A549 (cell line): ENCODE data around the gene BRAF. TPM values are rescaled to one million over a fixed set of nuclear protein-coding genes. Genes with fewer than 3 reads are reported as not detected.
"Not testable (repeated sequence)": the region's sequence is repeated elsewhere in the genome, so short reads cannot be mapped to it uniquely, and the experiment has no call there.

Source experiments
- ATAC-seq, 2 experiments: fragments of 200-7000 bp in 1 of 2; fragments of >200 bp in 1 of 2; cut with Nextera tagmentation in 1 of 2; cut with Tn5 transposase in 1 of 2; 3 replicates each; pipeline versions ENCODE4 v1.8.0 to v1.9.1; 2018 to 2020; ENCODE audit warnings: mild to moderate bottlenecking in 1 of 2, moderate library complexity in 1 of 2
- CTCF ChIA-PET: fragments of 300-600 bp; sonication (Branson Sonifier 250); formaldehyde crosslinking; extraction: SDS; loops from one replicate; lab custom pipeline; 2021; ENCODE audit warnings: antibody characterized with exemption, inconsistent platforms; lab: Yijun Ruan, JAX
- POLR2A ChIA-PET: fragments of 350-600 bp; formaldehyde crosslinking; extraction: SDS; loops from one replicate; lab custom pipeline; 2021; ENCODE audit warnings: antibody characterized with exemption, inconsistent platforms; lab: Yijun Ruan, JAX
- DNase-seq, 2 experiments: peaks; one replicate each; pipeline versions ENCODE4 v3.0.0 to v3.0.0-alpha.2; 2011 to 2016; ENCODE audit warnings: low read depth in 1 of 2, low spot score in 1 of 2
- FAIRE-seq: peaks from 2 replicates; lab custom pipeline; 2011; peaks lifted over from hg19 to GRCh38; lab: Jason Lieb, UNC
- H3K27ac ChIP-seq, 2 experiments: fragments of >200 bp; sonication (Bioruptor Twin); formaldehyde crosslinking; 3 replicates each; pipeline ENCODE4 v1.5.1; 2016 to 2017
- H3K4me1 ChIP-seq: fragments of >200 bp; sonication (Bioruptor Twin); formaldehyde crosslinking; 3 replicates; pipeline ENCODE4 v1.6.1; 2016
- H3K4me2 ChIP-seq: fragments of >200 bp; sonication (Bioruptor Twin); formaldehyde crosslinking; 3 replicates; pipeline ENCODE4 v1.6.1; 2016
- H3K4me3 ChIP-seq: fragments of >200 bp; sonication (Bioruptor Twin); formaldehyde crosslinking; 3 replicates; pipeline ENCODE4 v1.5.1; 2016
- H3K9me3 ChIP-seq: fragments of >200 bp; sonication (Bioruptor Twin); formaldehyde crosslinking; 3 replicates; pipeline ENCODE4 v1.6.1; 2016
- BCL3 ChIP-seq: fragments of >200 bp; sonication (Bioruptor Twin); formaldehyde crosslinking; IDR thresholded peaks from 3 replicates; pipeline ENCODE4 v1.6.1; 2016
- CEBPB ChIP-seq, 2 experiments: fragments of >200 bp in 1 of 2; sonication (Bioruptor Twin) in 1 of 2; formaldehyde crosslinking in 1 of 2; IDR thresholded peaks; 2 replicates each; pipeline ENCODE4 v1.6.1; 2012 to 2016
- CHD4 ChIP-seq: fragments of 200-600 bp; sonication (generic); IDR thresholded peaks from 2 replicates; pipeline ENCODE4 v1.6.1; 2016; ENCODE audit warnings: antibody characterized with exemption, mild to moderate bottlenecking, borderline replicate concordance
- ELK1 ChIP-seq: fragments of 150-350 bp; IDR thresholded peaks from 2 replicates; pipeline ENCODE4 v1.6.1; 2014; ENCODE audit warnings: low read depth, mild to moderate bottlenecking, low read length
- EP300 ChIP-seq, 2 experiments: fragments of >200 bp; sonication (Bioruptor Twin); formaldehyde crosslinking; IDR thresholded peaks; 2 replicates in 1 of 2; 3 replicates in 1 of 2; pipeline ENCODE4 v1.6.1; 2016 to 2017
- FOSB ChIP-seq: fragments of 250-450 bp; sonication (Bioruptor Pico); IDR thresholded peaks from 2 replicates; pipeline ENCODE4 v1.5.0; 2020; ENCODE audit warnings: mild to moderate bottlenecking, moderate library complexity
- GATA3 ChIP-seq: IDR thresholded peaks from 2 replicates; pipeline ENCODE4 v1.6.1; 2012; ENCODE audit warnings: borderline replicate concordance
- HDAC2 ChIP-seq: fragments of 200-600 bp; sonication (generic); IDR thresholded peaks from 2 replicates; pipeline ENCODE4 v1.6.1; 2016
- HOXA7 ChIP-seq: fragments of 250-450 bp; sonication (Bioruptor Pico); IDR thresholded peaks from 2 replicates; pipeline ENCODE4 v1.5.0; 2020; ENCODE audit warnings: mild to moderate bottlenecking, moderate library complexity
- HOXB13 ChIP-seq: fragments of 250-450 bp; sonication (Bioruptor Pico); IDR thresholded peaks from 2 replicates; pipeline ENCODE4 v1.5.0; 2020; ENCODE audit warnings: low read depth, mild to moderate bottlenecking, moderate library complexity
- JUN ChIP-seq, 2 experiments: fragments of >200 bp; sonication (Bioruptor Twin); formaldehyde crosslinking; IDR thresholded peaks; 2 replicates in 1 of 2; 3 replicates in 1 of 2; pipeline ENCODE4 v1.6.1; 2016 to 2017
- JUNB ChIP-seq: fragments of >200 bp; sonication (Bioruptor Twin); formaldehyde crosslinking; IDR thresholded peaks from 2 replicates; pipeline ENCODE4 v1.6.1; 2016
- MAX ChIP-seq: IDR thresholded peaks from 2 replicates; pipeline ENCODE4 v1.6.1; 2012
- MYC ChIP-seq: IDR thresholded peaks from 2 replicates; pipeline ENCODE4 v1.6.1; 2012; ENCODE audit warnings: mild to moderate bottlenecking, inconsistent platforms, low read length, improper control_type of control experiment, borderline replicate concordance
- NFE2L2 ChIP-seq: fragments of 150-350 bp; conservative IDR thresholded peaks from 2 replicates; pipeline ENCODE4 v1.6.1; 2014; ENCODE audit warnings: low read length
- REST ChIP-seq: fragments of 200-600 bp; sonication (generic); IDR thresholded peaks from 2 replicates; pipeline ENCODE4 v1.6.1; 2016; ENCODE audit warnings: antibody characterized with exemption, mild to moderate bottlenecking, moderate library complexity
- RFX5 ChIP-seq: fragments of 450-650 bp; IDR thresholded peaks from 2 replicates; pipeline ENCODE4 v1.7.1; 2014; ENCODE audit warnings: antibody characterized with exemption, mild to moderate bottlenecking, moderate library complexity
- RNF2 ChIP-seq: fragments of 200-600 bp; sonication (generic); IDR thresholded peaks from 2 replicates; pipeline ENCODE4 v1.6.1; 2016; ENCODE audit warnings: low read depth, mild to moderate bottlenecking, antibody characterized with exemption, moderate library complexity, borderline replicate concordance
- TFCP2L1 ChIP-seq: fragments of 250-450 bp; sonication (Bioruptor Pico); IDR thresholded peaks from 2 replicates; pipeline ENCODE4 v1.5.0; 2021; ENCODE audit warnings: mild to moderate bottlenecking
- ZC3H11A ChIP-seq: fragments of 450-650 bp; IDR thresholded peaks from 2 replicates; pipeline ENCODE4 v1.6.1; 2014; ENCODE audit warnings: antibody characterized with exemption, mild to moderate bottlenecking
- ZNF302 ChIP-seq: fragments of 250-450 bp; sonication (Bioruptor Pico); IDR thresholded peaks from 2 replicates; pipeline ENCODE4 v1.9.0; 2021; ENCODE audit warnings: inconsistent platforms, mild to moderate bottlenecking, moderate library complexity
- ZSCAN20 ChIP-seq: fragments of 250-450 bp; sonication (Bioruptor Pico); IDR thresholded peaks from 2 replicates; pipeline ENCODE4 v1.8.0; 2022; ENCODE audit warnings: mild to moderate bottlenecking, moderate library complexity
- WGBS: methylation state at CpG from one replicate; pipeline ENCODE4 v1.1.6; 2017; ENCODE audit errors: missing lambda C conversion rate; 5-methylcytosine and 5-hydroxymethylcytosine counted together
- polyA plus RNA-seq, 4 experiments: library from polyadenylated mRNA; depleted of rRNA in 3 of 4; stranded (reverse); fragments of >200 nt; fragmentation: RNase III in 1 of 4; extraction: RNeasy Plus Mini Kit Qiagen cat#74134 plus additional on column Dnase treatment in 1 of 4; gene quantifications; 2 replicates in 3 of 4; 3 replicates in 1 of 4; pipeline ENCODE4 v1.2.3, GENCODE V29; 2011 to 2017

The BRAF gene
- polyA plus RNA-seq, 2 of the 4 experiments (the other 2 are of a cell fraction): 6.1 to 19.7 TPM

GRCh38 chr7:140945940-140946339 lies 21.2 kb upstream of the BRAF start:
- no peak overlapping the region for H3K4me3 ChIP-seq
- POLR2A ChIA-PET: no interaction called here
- no peaks in the 10 kb centered on the region for H3K9me3 ChIP-seq
- FAIRE-seq (no peak), DNase-seq (no peak), ATAC-seq (no peak)
- WGBS: 6% methylated on average over 2 of the region's 2 CpGs
- CTCF ChIA-PET: interaction anchor here (0.6 kb wide), 1 partner anchor 481 kb away, joined by 3 read pairs; no protein-coding TSS in a partner anchor
- H3K27ac ChIP-seq: no peak overlapping the region
- H3K4me1 ChIP-seq: no peaks in the 10 kb centered on the region
- TF ChIP-seq EP300 (IDR thresholded peaks at IDR 0.05) (no peak), FOSB (CRISPR knock-in tag) (no peak), REST (no peak)
- H3K4me2 ChIP-seq: no peak overlapping the region

- ATAC-seq, H3K4me1 ChIP-seq, FAIRE-seq, POLR2A ChIA-PET, H3K27ac ChIP-seq, H3K4me3 ChIP-seq, H3K9me3 ChIP-seq, CTCF ChIA-PET, H3K4me2 ChIP-seq, DNase-seq: not testable (repeated sequence)
- WGBS: 90% methylated on average over 5 of the region's 5 CpGs
Measured at GRCh38 chr7:140942242-140942641, 17.5 kb upstream of the BRAF start.

GRCh38 chr7:140940898-140941297 lies 16.2 kb upstream of the BRAF start:
- H3K9me3 ChIP-seq: no peaks in the 10 kb centered on the region
- 53% methylated on average over 1 of the region's 1 CpG for WGBS
- POLR2A ChIA-PET: no interaction called here
- no peak for FAIRE-seq
- TF ChIP-seq ELK1: no peak
- TF ChIP-seq ZC3H11A: no peak
- TF ChIP-seq HOXB13: no peak
- TF ChIP-seq BCL3: no peak
- no peak for TF ChIP-seq TFCP2L1
- TF ChIP-seq JUN (IDR thresholded peaks at IDR 0.05): no peak
- no peak for TF ChIP-seq HDAC2
- TF ChIP-seq GATA3: no peak
- TF ChIP-seq CEBPB (IDR thresholded peaks at IDR 0.05): no peak
- TF ChIP-seq ZSCAN20 (CRISPR knock-in tag): no peak
- TF ChIP-seq, all 56 proteins: peak for 0
- no peaks in the 10 kb centered on the region for H3K4me1 ChIP-seq
- CTCF ChIA-PET: no interaction called here
- DNase-seq (no peak), ATAC-seq (no peak; a peak in 1 of 6 replicates)
- H3K27ac ChIP-seq: no peak overlapping the region
- H3K4me3 ChIP-seq: no peak overlapping the region
- no peak overlapping the region for H3K4me2 ChIP-seq

- POLR2A ChIA-PET: no interaction called here
- TF ChIP-seq RFX5 (no peak), EP300 (IDR thresholded peaks at IDR 0.05) (no peak), ELK1 (no peak), HOXA7 (no peak), HOXB13 (no peak), CHD4 (no peak), ZNF302 (no peak), HDAC2 (no peak), MAX (no peak), MYC (no peak), JUNB (no peak), RNF2 (no peak), NFE2L2 (no peak)
Measured at GRCh38 chr7:140937702-140938264, 13.1 kb upstream of the BRAF start.

More at GRCh38 chr7:140937702-140938264, 13.1 kb upstream of the BRAF start:
- Histone ChIP-seq H3K4me3 (no peak overlapping the region), H3K4me2 (no peak overlapping the region), H3K4me1 (no peaks in the 10 kb centered on the region), H3K27ac (no peak overlapping the region), H3K9me3 (no peaks in the 10 kb centered on the region)
- WGBS: 38% methylated on average over 3 of the region's 3 CpGs
- CTCF ChIA-PET: interaction anchor here (1.3 kb wide), 1 partner anchor 11 kb away, joined by 3 read pairs; no protein-coding TSS in a partner anchor
- no peak for DNase-seq
- no peak for ATAC-seq
- FAIRE-seq: no peak
